GM10266 (cell line): ENCODE results near the gene MS4A8.
"Not testable (repeated sequence)": the region's sequence is repeated elsewhere in the genome, so short reads cannot be mapped to it uniquely, and the experiment has no call there.

Source experiments
- DNase-seq: peaks from one replicate; pipeline ENCODE4 v3.0.0; 2012; ENCODE audit errors: extremely low spot score
- CTCF ChIP-seq: IDR thresholded peaks from 2 replicates; pipeline ENCODE4 v1.5.1; 2012; ENCODE audit warnings: mild to moderate bottlenecking, low read depth; ENCODE audit not compliant: control insufficient read depth, insufficient read depth; ENCODE audit errors: missing control alignments

Gene MS4A8

DNA sequence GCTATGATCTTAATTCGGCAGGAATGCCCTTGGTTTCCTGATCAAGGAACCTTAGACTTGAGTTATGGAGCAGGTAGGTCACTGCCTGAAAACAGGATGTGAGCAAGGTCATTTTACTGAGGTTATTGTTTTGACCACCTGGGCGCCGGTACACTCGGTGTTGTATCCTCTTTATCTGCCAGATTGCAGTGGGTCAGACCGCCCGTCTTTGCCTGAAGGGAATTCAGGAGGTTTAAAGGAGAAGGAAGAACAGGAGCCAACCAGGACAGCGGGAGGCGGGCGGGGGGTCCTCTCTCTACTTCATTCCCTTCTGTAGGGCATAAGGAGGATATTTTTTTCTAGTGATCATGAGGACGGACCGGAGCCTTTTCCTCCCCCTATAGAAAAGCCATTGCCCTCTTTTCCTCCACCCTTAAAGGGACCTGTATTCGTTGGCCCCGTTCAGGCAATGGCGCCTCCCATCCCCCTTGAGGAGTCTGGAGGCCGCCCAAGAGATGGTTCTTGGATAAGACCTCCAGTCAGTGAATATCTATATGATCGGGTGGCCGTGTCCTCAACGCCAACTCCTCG is 57.9 kb downstream of the MS4A8 start:
- no peak for DNase-seq

DNA sequence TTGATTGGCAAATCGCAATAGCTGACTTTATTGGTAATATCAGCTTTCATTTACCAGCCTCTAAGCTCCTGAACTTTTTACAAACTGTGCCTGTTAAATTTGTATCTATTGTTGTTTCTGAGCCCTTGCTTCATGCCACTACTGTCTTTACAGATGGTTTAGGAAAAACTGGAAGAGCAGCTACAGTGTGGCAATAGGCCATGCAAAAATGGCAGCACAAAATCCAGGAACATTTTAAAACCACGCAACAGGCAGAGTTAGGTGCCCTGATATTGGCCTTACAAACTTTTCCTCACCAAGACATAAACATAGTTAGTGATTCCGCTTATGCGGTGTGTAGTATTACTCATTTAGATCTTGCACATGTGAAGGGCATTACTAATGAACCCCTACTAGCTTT is 59.3 kb downstream of the MS4A8 start:
- DNase-seq, result not testable (repeated sequence)

More for the DNA sequence above, 57.9 kb downstream of the MS4A8 start:
- TF ChIP-seq CTCF, result no peak

DNA sequence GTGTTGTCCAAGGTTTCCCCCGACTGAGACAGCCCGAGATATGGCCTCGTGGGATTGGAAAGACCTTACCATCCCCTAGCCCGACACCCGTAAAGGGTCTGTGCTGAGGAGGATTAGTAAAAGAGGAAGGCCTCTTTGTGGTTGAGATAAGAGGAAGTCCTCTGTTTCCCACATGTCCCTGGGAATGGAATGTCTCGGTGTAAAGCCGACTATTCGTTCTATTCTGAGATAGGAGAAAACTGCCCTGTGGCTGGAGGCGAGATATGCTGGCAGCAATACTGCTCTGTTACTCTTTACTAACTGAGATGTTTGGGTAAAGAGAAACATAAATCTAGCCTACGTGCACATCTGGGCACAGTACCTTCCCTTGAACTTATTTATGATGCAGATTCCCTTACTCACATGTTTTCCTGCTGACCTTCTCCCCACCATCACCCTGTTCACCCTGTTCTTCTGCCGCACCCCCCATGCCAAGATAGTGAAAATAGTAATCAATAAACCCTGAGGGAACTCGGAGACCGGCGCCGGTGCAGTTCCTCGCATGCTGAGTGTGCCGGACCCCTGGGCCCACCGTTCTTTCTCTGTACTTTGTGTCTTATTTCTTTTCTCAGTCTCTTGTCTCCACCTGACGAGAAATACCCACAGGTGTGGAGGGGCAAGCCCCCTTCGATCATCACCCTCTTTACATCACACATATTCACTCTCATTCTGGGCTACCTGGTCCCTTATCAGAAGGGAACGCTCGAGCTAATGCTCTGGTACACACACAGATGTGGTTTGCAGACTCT is 60.2 kb downstream of the MS4A8 start:
- DNase-seq, result not testable (repeated sequence)

DNA sequence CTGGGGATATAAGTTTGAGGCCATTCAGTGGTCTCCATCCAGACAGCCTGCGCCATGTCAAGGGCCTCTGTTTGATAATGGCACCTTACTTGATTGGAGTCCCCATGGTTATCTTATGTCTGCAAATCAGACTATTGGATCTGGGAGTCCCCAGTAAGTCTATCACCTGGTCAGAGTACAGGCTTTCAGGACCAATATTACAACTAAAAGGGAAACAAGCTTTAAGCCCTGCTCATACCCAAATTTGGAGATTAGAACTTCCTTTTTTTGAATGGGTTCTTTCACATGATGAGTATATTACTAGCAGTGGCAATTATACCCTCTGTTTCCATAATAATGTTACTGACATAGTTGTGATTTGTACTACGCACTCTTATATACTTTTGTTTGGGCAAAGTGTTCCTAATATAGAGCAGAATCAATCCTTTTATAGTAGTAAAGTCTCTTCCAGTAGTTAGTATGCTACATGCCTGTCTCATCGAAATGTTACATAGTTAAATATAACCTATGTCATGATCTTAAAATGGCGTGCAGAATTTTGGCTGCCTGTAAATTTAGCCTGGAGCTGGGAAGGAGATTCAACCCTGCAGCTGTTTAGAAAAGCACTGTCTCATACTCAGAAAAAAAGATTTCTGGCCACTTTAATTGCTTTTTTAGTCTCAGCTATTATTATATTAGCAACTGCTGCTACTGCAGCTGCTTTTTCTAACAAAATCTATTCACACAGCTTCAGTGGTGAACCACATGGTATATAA is 62.2 kb downstream of the MS4A8 start:
- TF ChIP-seq CTCF, result no peak
- DNase-seq, result peak; percentile 39

DNA sequence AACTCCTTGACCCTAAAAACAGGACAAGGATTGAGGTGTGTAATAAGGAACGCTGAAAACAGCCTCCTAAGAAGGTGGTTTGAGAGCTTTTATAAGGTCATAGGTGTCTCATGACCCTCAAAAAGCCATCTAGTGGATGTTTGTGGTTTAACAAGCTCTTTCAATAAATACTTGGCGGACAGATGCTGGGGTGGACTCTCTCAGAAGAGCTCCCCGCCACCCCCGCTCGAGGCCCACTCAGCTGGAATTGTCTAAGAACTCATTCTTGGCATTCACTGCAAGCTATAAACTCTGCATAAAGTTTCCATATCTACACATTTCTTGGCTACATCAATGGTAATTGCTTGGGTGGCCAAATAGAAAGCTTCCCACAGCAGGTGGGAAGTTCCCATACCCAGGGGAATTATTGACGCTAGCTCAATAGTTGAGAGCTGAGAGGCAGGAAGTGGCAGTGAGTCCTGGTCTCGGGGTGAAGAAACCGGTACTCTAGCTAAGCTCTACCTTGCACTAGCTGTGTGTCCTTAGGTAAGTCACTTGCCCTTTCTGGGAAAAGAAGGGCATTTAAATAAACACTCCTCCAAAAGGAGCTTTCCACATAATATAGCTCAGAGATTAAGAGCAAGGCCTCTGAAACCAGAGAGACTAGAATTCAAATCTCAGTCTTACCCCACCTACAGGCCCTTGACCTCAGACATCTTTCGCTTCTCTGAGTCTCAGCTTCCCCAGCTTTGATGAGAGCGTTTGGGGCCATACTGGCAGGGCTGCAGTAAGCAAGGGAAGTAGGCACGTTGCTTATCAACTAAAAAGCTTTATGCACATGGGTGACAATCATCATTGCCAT is 63.7 kb downstream of the MS4A8 start:
- TF ChIP-seq CTCF, result peak; percentile 48
- peak; percentile 79 for DNase-seq

DNA sequence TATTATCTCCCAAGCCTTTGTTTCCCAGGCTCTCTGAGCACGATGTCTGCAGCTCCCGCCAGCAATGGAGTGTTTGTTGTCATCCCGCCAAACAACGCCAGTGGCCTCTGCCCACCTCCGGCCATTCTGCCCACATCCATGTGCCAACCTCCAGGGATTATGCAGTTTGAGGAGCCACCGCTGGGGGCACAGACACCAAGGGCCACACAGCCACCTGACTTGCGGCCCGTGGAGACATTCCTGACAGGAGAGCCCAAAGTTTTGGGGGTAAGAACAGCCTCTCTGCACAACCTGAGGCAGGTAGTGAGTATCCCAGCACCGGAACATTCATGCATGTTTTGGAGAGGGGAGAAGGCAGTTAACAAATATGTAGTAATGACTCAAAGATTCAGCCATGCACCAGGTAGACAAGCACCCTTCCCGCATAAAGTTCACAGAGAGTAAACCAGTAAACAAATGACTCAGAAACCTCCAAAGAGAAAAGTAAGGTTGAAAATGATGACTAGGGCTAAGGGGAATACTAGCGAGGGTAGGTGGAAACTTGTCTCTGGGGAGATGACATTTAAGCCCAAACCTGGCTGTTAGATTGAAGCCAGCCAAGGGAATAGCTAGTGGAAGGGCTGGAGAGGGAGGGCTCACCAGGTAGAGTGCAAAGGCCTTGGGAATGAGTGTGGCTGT is 64.4 kb downstream of the MS4A8 start:
- peak; percentile 46 for DNase-seq
- no peak for TF ChIP-seq CTCF

GRCh38 chr11:60764879-60765278 is 65.5 kb downstream of the MS4A8 start:
- DNase-seq, result peak; percentile 73
- no peak for TF ChIP-seq CTCF
